ENCODE data around the gene CWC15. TPM values are rescaled to one million over a fixed set of nuclear protein-coding genes. Genes with fewer than 3 reads are reported as not detected.
"Not testable (repeated sequence)": the region's sequence is repeated elsewhere in the genome, so short reads cannot be mapped to it uniquely, and the experiment has no call there.

CWC15 gene
- total RNA-seq, 1 experiment from 2014 or later = 50.1 TPM

- DNase-seq (ENCODE audit: low read depth) = no peak
These were observed 50.9 kb downstream of the CWC15 start for GRCh38 chr11:94922321-94923003.

DNA sequence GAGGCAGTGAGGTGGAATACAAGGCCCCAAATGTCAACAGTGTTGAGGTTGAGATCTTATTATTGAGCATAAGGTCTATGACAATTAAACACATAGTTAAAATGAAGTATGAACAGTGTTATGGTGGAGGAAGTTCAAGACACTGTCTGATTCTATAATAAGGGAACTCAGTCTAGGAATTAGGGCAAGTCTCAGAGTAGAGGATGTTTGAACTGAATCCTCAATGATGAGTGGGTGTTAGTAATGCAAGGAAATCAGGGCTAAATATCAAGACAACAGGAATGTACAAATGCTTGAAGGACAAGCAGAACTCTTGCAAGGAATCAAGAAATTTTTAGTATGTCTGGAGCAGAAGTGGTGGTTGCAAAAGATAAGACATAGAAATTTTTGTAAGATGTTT is 53.0 kb downstream of the CWC15 start:
- no peak for DNase-seq (ENCODE audit: low read depth)

DNA sequence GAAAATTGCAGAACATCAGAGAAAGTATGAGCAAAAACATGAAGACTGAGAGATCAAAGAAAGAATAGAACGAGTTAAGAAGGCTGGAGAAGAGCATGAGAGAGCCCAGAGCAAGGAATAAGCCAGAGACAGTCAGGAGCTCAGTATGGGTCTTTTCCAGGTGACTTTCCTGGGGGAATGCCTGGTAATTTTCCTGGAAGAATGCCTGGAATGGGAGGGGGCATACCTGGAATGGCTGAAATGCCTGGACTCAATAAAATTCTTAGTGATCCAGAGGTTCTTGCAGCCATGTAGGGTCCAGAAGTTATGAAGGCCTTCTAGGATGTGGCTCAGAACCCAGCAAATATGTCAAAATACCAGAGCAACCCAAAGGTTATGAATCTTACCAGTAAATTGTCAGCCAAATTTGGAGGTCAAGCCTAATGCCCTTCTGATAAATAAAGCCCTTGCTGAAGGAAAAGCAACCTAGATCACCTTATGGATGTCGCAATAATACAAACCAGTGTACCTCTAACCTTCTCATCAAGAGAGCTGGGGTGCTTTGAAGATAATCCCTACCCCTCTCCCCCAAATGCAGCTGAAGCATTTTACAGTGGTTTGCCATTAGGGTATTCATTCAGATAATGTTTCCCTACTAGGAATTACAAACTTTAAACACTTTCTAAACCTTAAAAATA is 59.5 kb downstream of the CWC15 start:
- not testable (repeated sequence) for DNase-seq (ENCODE audit: low read depth)

- no peak for DNase-seq (ENCODE audit: low read depth)
These were observed 60.5 kb downstream of the CWC15 start for GRCh38 chr11:94912806-94913205.

Other genes starting within 250 kb of the CWC15 start
- 28.6 and 30.7 TPM in 2 replicates for gene AMOTL1, start 205.2 kb downstream of the CWC15 start, total RNA-seq (2014; rRNA removed; shearing (Covaris generic))
- 1.8 and 3.2 TPM in 2 replicates for gene KDM4D, start 153 bp upstream of the CWC15 start, total RNA-seq (2014; rRNA removed; shearing (Covaris generic))
- gene KDM4E, start 51.7 kb upstream of the CWC15 start, total RNA-seq (2014; rRNA removed; shearing (Covaris generic)) = not detected in 2 replicates
- gene KDM4F, start 75.9 kb upstream of the CWC15 start, total RNA-seq (2014; rRNA removed; shearing (Covaris generic)) = not detected in 2 replicates
- gene SRSF8, start 93.4 kb upstream of the CWC15 start, total RNA-seq (2014; rRNA removed; shearing (Covaris generic)) = 12.9 and 19.0 TPM in 2 replicates
- gene ENDOD1, start 116.3 kb upstream of the CWC15 start, total RNA-seq (2014; rRNA removed; shearing (Covaris generic)) = 32.4 and 38.8 TPM in 2 replicates